ENCODE measurements around the gene HOXB6. TPM values are rescaled to one million over a fixed set of nuclear protein-coding genes. Genes with fewer than 3 reads are reported as not detected.

The HOXB6 gene
- total and polyA plus RNA-seq, 12 donors, result 1.7 to 23.1 (median 11.8) TPM

GRCh38 chr17:48579760-48580554, 24.8 kb downstream of the HOXB6 start:
- no peak for DNase-seq
- Histone ChIP-seq H3K4me1 (replicated peaks in 1 of 2) (peaks cover 3 to 36% of the 10 kb centered on the region in 2 donors), H3K27ac (peak overlapping the region in 2 of 5 donors; percentile 84 to 86), H3K4me3 (no peak overlapping the region), H3K36me3 (replicated peaks in 1 of 2) (no peaks in the 10 kb centered on the region), H3K27me3 (no peaks in the 10 kb centered on the region), H3K9me3 (replicated peaks in 1 of 3) (no peaks in the 10 kb centered on the region)
- TF ChIP-seq POLR2A (IDR thresholded peaks at IDR 0.05) (no peak), CTCF (IDR thresholded peaks at IDR 0.05) (no peak)
- WGBS, 4 donors, result 58 to 71% (median 61%) methylated on average over 26 of the region's 26 CpGs
- intact Hi-C loops (cut with DNase I), result loop anchor here (5.0 kb wide), 1 partner anchor 38 kb away; no protein-coding TSS in a partner anchor

GRCh38 chr17:48579471-48579759, 25.4 kb downstream of the HOXB6 start:
- H3K36me3 ChIP-seq (replicated peaks in 1 of 2), result no peaks in the 10 kb centered on the region
- no peaks in the 10 kb centered on the region for H3K9me3 ChIP-seq (replicated peaks in 1 of 3)
- TF ChIP-seq CTCF (IDR thresholded peaks at IDR 0.05), result no peak
- no peak for TF ChIP-seq POLR2A (IDR thresholded peaks at IDR 0.05)
- H3K4me3 ChIP-seq, result peak overlapping the region in 1 of 4 donors; percentile 85
- intact Hi-C loops (cut with DNase I), result loop anchor here (5.0 kb wide), 1 partner anchor 37 kb away; no protein-coding TSS in a partner anchor
- no peaks in the 10 kb centered on the region for H3K27me3 ChIP-seq
- DNase-seq, result no peak
- H3K27ac ChIP-seq, result peak overlapping the region in 2 of 5 donors; percentile 84 to 87
- H3K4me1 ChIP-seq (replicated peaks in 1 of 2), result peaks cover 3 to 36% of the 10 kb centered on the region in 2 donors
- WGBS, 4 donors, result 52 to 65% (median 58%) methylated on average over 7 of the region's 7 CpGs

GRCh38 chr17:48578616-48579470, 25.9 kb downstream of the HOXB6 start:
- intact Hi-C loops (cut with DNase I), result loop anchor here (5.0 kb wide), 1 partner anchor 37 kb away; no protein-coding TSS in a partner anchor
- no peaks in the 10 kb centered on the region for H3K36me3 ChIP-seq (replicated peaks in 1 of 2)
- H3K27me3 ChIP-seq, result no peaks in the 10 kb centered on the region
- no peak for TF ChIP-seq CTCF (IDR thresholded peaks at IDR 0.05)
- TF ChIP-seq POLR2A (IDR thresholded peaks at IDR 0.05), result no peak
- H3K4me3 ChIP-seq, result peak overlapping the region in 2 of 4 donors; percentile 45 to 85
- H3K27ac ChIP-seq, result peak overlapping the region in 3 of 5 donors; percentile 45 to 87 (median 83)
- peaks cover 3 to 30% of the 10 kb centered on the region in 2 donors for H3K4me1 ChIP-seq (replicated peaks in 1 of 2)
- no peak for DNase-seq
- H3K9me3 ChIP-seq (replicated peaks in 1 of 3), result no peaks in the 10 kb centered on the region
- WGBS, 4 donors, result 21 to 27% (median 24%) methylated on average over 31 to 43 of the region's 43 CpGs

All from adrenal gland (tissue), 12 donors.